ENCODE measurements around the gene H2AZ2.
"Not testable (repeated sequence)": the region's sequence is repeated elsewhere in the genome, so short reads cannot be mapped to it uniquely, and the experiment has no call there.

Gene H2AZ2

GRCh38 chr7:44870780-44871179, 22.9 kb upstream of the H2AZ2 start:
- H3K4me3 ChIP-seq (ENCODE audit: low read length); H3K27ac ChIP-seq (ENCODE audit: low read length); H3K27me3 ChIP-seq (ENCODE audit: control insufficient read depth, insufficient read depth, low read length); H3K36me3 ChIP-seq (ENCODE audit: control insufficient read depth, insufficient read depth, low read length); H3K4me1 ChIP-seq (ENCODE audit: control insufficient read depth, insufficient read depth, low read length); DNase-seq (ENCODE audit: low read depth, low spot score); H3K9me3 ChIP-seq (ENCODE audit: control insufficient read depth, insufficient read depth, low read length): not testable (repeated sequence)
- no CpG with 5 or more reads among the region's 29 CpGs for WGBS (ENCODE audit: insufficient coverage, insufficient read length)

- not testable (repeated sequence) for H3K9me3 ChIP-seq (ENCODE audit: control insufficient read depth, insufficient read depth, low read length); H3K4me1 ChIP-seq (ENCODE audit: control insufficient read depth, insufficient read depth, low read length); DNase-seq (ENCODE audit: low read depth, low spot score); H3K27ac ChIP-seq (ENCODE audit: low read length); H3K27me3 ChIP-seq (ENCODE audit: control insufficient read depth, insufficient read depth, low read length); H3K36me3 ChIP-seq (ENCODE audit: control insufficient read depth, insufficient read depth, low read length); H3K4me3 ChIP-seq (ENCODE audit: low read length)
- no CpG with 5 or more reads among the region's 3 CpGs for WGBS (ENCODE audit: insufficient coverage, insufficient read length)
These were observed 22.4 kb upstream of the H2AZ2 start for GRCh38 chr7:44870336-44870735.

- no peak overlapping the region for H3K27ac ChIP-seq (ENCODE audit: low read length)
These were observed 19.4 kb upstream of the H2AZ2 start for GRCh38 chr7:44867073-44867995.

GRCh38 chr7:44861949-44862348, 14.1 kb upstream of the H2AZ2 start:
- H3K27me3 ChIP-seq (ENCODE audit: control insufficient read depth, insufficient read depth, low read length); H3K27ac ChIP-seq (ENCODE audit: low read length); H3K36me3 ChIP-seq (ENCODE audit: control insufficient read depth, insufficient read depth, low read length); H3K9me3 ChIP-seq (ENCODE audit: control insufficient read depth, insufficient read depth, low read length); DNase-seq (ENCODE audit: low read depth, low spot score); H3K4me1 ChIP-seq (ENCODE audit: control insufficient read depth, insufficient read depth, low read length); H3K4me3 ChIP-seq (ENCODE audit: low read length): not testable (repeated sequence)
- WGBS (ENCODE audit: insufficient coverage, insufficient read length), result no CpG with 5 or more reads among the region's 4 CpGs

More at GRCh38 chr7:44867073-44867995, 19.4 kb upstream of the H2AZ2 start:
- WGBS (ENCODE audit: insufficient coverage, insufficient read length), result no CpG with 5 or more reads among the region's 4 CpGs
- H3K36me3 ChIP-seq (ENCODE audit: control insufficient read depth, insufficient read depth, low read length), result no peaks in the 10 kb centered on the region
- no peak overlapping the region for H3K4me3 ChIP-seq (ENCODE audit: low read length)
- no peaks in the 10 kb centered on the region for H3K9me3 ChIP-seq (ENCODE audit: control insufficient read depth, insufficient read depth, low read length)
- H3K4me1 ChIP-seq (ENCODE audit: control insufficient read depth, insufficient read depth, low read length), result no peaks in the 10 kb centered on the region
- no peak for DNase-seq (ENCODE audit: low read depth, low spot score)
- no peaks in the 10 kb centered on the region for H3K27me3 ChIP-seq (ENCODE audit: control insufficient read depth, insufficient read depth, low read length)

GRCh38 chr7:44858161-44858560, 10.3 kb upstream of the H2AZ2 start:
- Histone ChIP-seq H3K4me3 (ENCODE audit: low read length) (no peak overlapping the region), H3K27me3 (ENCODE audit: control insufficient read depth, insufficient read depth, low read length) (no peaks in the 10 kb centered on the region), H3K27ac (ENCODE audit: low read length) (no peak overlapping the region), H3K9me3 (ENCODE audit: control insufficient read depth, insufficient read depth, low read length) (no peaks in the 10 kb centered on the region), H3K36me3 (ENCODE audit: control insufficient read depth, insufficient read depth, low read length) (no peaks in the 10 kb centered on the region), H3K4me1 (ENCODE audit: control insufficient read depth, insufficient read depth, low read length) (no peaks in the 10 kb centered on the region)
- DNase-seq (ENCODE audit: low read depth, low spot score), result no peak
- no CpG with 5 or more reads among the region's 2 CpGs for WGBS (ENCODE audit: insufficient coverage, insufficient read length)

GRCh38 chr7:44854644-44855364, 6.9 kb upstream of the H2AZ2 start:
- no CpG with 5 or more reads among the region's 8 CpGs for WGBS (ENCODE audit: insufficient coverage, insufficient read length)
- Histone ChIP-seq H3K4me3 (ENCODE audit: low read length) (no peak overlapping the region), H3K4me1 (ENCODE audit: control insufficient read depth, insufficient read depth, low read length) (no peaks in the 10 kb centered on the region), H3K27ac (ENCODE audit: low read length) (no peak overlapping the region), H3K36me3 (ENCODE audit: control insufficient read depth, insufficient read depth, low read length) (no peaks in the 10 kb centered on the region), H3K27me3 (ENCODE audit: control insufficient read depth, insufficient read depth, low read length) (no peaks in the 10 kb centered on the region), H3K9me3 (ENCODE audit: control insufficient read depth, insufficient read depth, low read length) (no peaks in the 10 kb centered on the region)
- no peak for DNase-seq (ENCODE audit: low read depth, low spot score)

GRCh38 chr7:44853391-44853790, 5.5 kb upstream of the H2AZ2 start:
- no CpG with 5 or more reads among the region's 3 CpGs for WGBS (ENCODE audit: insufficient coverage, insufficient read length)
- H3K36me3 ChIP-seq (ENCODE audit: control insufficient read depth, insufficient read depth, low read length), result no peaks in the 10 kb centered on the region
- no peak overlapping the region for H3K4me3 ChIP-seq (ENCODE audit: low read length)

GRCh38 chr7:44852590-44852989, 4.7 kb upstream of the H2AZ2 start:
- H3K36me3 ChIP-seq (ENCODE audit: control insufficient read depth, insufficient read depth, low read length), result no peaks in the 10 kb centered on the region
- WGBS (ENCODE audit: insufficient coverage, insufficient read length), result no CpG with 5 or more reads among the region's 3 CpGs

More at GRCh38 chr7:44853391-44853790, 5.5 kb upstream of the H2AZ2 start:
- DNase-seq (ENCODE audit: low read depth, low spot score), result no peak
- Histone ChIP-seq H3K4me1 (ENCODE audit: control insufficient read depth, insufficient read depth, low read length) (no peaks in the 10 kb centered on the region), H3K27ac (ENCODE audit: low read length) (no peak overlapping the region), H3K27me3 (ENCODE audit: control insufficient read depth, insufficient read depth, low read length) (no peaks in the 10 kb centered on the region), H3K9me3 (ENCODE audit: control insufficient read depth, insufficient read depth, low read length) (no peaks in the 10 kb centered on the region)

GRCh38 chr7:44849885-44850544, 2.1 kb upstream of the H2AZ2 start:
- H3K27ac ChIP-seq (ENCODE audit: low read length), result no peak overlapping the region
- H3K4me1 ChIP-seq (ENCODE audit: control insufficient read depth, insufficient read depth, low read length), result no peaks in the 10 kb centered on the region
- no peaks in the 10 kb centered on the region for H3K36me3 ChIP-seq (ENCODE audit: control insufficient read depth, insufficient read depth, low read length)
- no peak overlapping the region for H3K4me3 ChIP-seq (ENCODE audit: low read length)
- H3K27me3 ChIP-seq (ENCODE audit: control insufficient read depth, insufficient read depth, low read length), result no peaks in the 10 kb centered on the region
- H3K9me3 ChIP-seq (ENCODE audit: control insufficient read depth, insufficient read depth, low read length), result no peaks in the 10 kb centered on the region
- WGBS (ENCODE audit: insufficient coverage, insufficient read length), result 100% methylated on average over 1 of the region's 5 CpGs
- no peak for DNase-seq (ENCODE audit: low read depth, low spot score)

More at GRCh38 chr7:44852590-44852989, 4.7 kb upstream of the H2AZ2 start:
- no peaks in the 10 kb centered on the region for H3K9me3 ChIP-seq (ENCODE audit: control insufficient read depth, insufficient read depth, low read length)
- H3K27me3 ChIP-seq (ENCODE audit: control insufficient read depth, insufficient read depth, low read length), result no peaks in the 10 kb centered on the region
- H3K4me1 ChIP-seq (ENCODE audit: control insufficient read depth, insufficient read depth, low read length), result no peaks in the 10 kb centered on the region
- no peak overlapping the region for H3K4me3 ChIP-seq (ENCODE audit: low read length)
- no peak overlapping the region for H3K27ac ChIP-seq (ENCODE audit: low read length)
- DNase-seq (ENCODE audit: low read depth, low spot score), result no peak

GRCh38 chr7:44849259-44849884, 1.5 kb upstream of the H2AZ2 start:
- Histone ChIP-seq H3K27me3 (ENCODE audit: control insufficient read depth, insufficient read depth, low read length) (no peaks in the 10 kb centered on the region), H3K27ac (ENCODE audit: low read length) (no peak overlapping the region), H3K9me3 (ENCODE audit: control insufficient read depth, insufficient read depth, low read length) (no peaks in the 10 kb centered on the region), H3K4me1 (ENCODE audit: control insufficient read depth, insufficient read depth, low read length) (no peaks in the 10 kb centered on the region), H3K4me3 (ENCODE audit: low read length) (no peak overlapping the region; the same call in 1 of the 2 replicates), H3K36me3 (ENCODE audit: control insufficient read depth, insufficient read depth, low read length) (no peaks in the 10 kb centered on the region)
- WGBS (ENCODE audit: insufficient coverage, insufficient read length), result no CpG with 5 or more reads among the region's 10 CpGs
- no peak for DNase-seq (ENCODE audit: low read depth, low spot score)

All from iPS DF 6.9 (cell line).